ENCODE results near the gene CH25H. TPM values are rescaled to one million over a fixed set of nuclear protein-coding genes. Genes with fewer than 3 reads are reported as not detected.
A peak's percentile ranks its signal among the peaks of the same experiment; 100 is the strongest.

The CH25H gene
- total and polyA plus RNA-seq, 12 donors = 0.80 to 16.3 (median 4.9) TPM; not detected in 1

DNA sequence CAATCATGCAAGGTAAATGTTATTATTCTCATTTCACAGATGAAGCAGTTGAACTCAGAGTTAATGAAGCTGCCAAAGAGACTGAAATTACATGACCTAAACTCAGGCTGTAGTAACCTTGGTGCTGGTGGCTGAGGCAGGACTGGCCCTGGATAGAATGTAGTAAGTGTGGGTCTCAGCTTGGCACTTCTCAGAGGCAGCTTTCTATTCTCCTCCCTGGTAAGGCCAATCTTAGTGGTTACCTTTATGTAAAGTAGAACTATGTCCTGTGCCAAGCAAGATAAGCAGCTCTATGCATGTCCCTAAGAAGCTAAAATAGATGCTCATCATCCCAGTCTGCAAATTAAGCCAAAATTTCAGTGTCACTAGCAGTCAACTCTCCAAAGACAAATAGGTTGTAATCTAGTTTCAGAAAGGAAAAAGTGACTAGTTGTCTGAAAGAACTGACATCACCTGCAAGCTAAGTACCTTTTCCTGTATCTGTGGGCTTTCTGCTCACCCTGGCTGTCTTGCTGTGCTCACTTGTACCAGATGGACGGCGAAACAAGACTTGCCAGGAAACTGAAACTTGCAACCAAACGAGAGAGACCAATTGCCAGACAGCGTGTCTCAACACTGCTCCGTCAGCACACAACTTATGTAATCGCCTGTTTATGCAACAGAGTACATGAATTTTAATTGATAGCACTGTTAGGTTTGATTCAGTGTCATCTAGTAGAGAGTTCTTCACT lies 43.7 kb downstream of the CH25H start:
- peak overlapping the region in 2 of 5 donors; percentile 32 to 77 for H3K27ac ChIP-seq
- DNase-seq = peak; percentile 20 to 66 (median 35)
- WGBS, 4 donors = 54 to 70% (median 63%) methylated on average over 6 of the region's 6 CpGs
- no peak for TF ChIP-seq CTCF (IDR thresholded peaks at IDR 0.05)
- no peak overlapping the region for H3K4me3 ChIP-seq
- H3K27me3 ChIP-seq = peaks cover 7% of the 10 kb centered on the region
- no peaks in the 10 kb centered on the region for H3K9me3 ChIP-seq (replicated peaks in 1 of 3)
- no peaks in the 10 kb centered on the region for H3K4me1 ChIP-seq (replicated peaks in 1 of 2)
- no peaks in the 10 kb centered on the region for H3K36me3 ChIP-seq (replicated peaks in 1 of 2)
- intact Hi-C loops (cut with DNase I) = no loop called here

GRCh38 chr10:89162596-89162995 lies 44.5 kb downstream of the CH25H start:
- Histone ChIP-seq H3K4me1 (replicated peaks in 1 of 2) (no peaks in the 10 kb centered on the region), H3K27me3 (peaks cover 7% of the 10 kb centered on the region), H3K27ac (no peak overlapping the region), H3K36me3 (replicated peaks in 1 of 2) (no peaks in the 10 kb centered on the region), H3K9me3 (replicated peaks in 1 of 3) (no peaks in the 10 kb centered on the region), H3K4me3 (no peak overlapping the region)
- no peak for TF ChIP-seq CTCF (IDR thresholded peaks at IDR 0.05)
- no peak for TF ChIP-seq POLR2A (IDR thresholded peaks at IDR 0.05)
- DNase-seq = no peak
- intact Hi-C loops (cut with DNase I) = no loop called here

DNA sequence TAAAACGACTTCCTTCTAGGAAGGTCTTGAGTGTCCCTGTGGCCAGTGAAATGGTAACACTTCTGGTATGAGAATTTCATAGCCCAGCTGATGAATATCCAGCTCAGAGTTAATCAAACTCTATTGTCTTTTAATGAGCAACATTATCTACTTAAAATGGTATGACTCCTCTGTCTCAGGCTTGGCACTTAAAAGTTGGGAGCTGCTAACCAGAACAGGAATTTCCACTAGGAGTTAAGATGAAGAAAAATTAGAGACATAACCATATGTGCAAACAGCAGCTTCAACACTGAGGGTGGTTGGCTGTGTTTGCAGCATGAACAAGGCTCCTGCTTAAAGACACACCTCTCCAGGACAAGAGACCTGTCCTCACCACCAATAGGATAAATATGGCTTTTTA lies 46.8 kb downstream of the CH25H start:
- no peak for DNase-seq
- no peak for TF ChIP-seq CTCF (IDR thresholded peaks at IDR 0.05)
- TF ChIP-seq POLR2A (IDR thresholded peaks at IDR 0.05) = no peak
- intact Hi-C loops (cut with DNase I) = no loop called here
- Histone ChIP-seq H3K4me1 (replicated peaks in 1 of 2) (no peaks in the 10 kb centered on the region), H3K27ac (no peak overlapping the region), H3K4me3 (no peak overlapping the region), H3K9me3 (replicated peaks in 1 of 3) (no peaks in the 10 kb centered on the region), H3K27me3 (no peaks in the 10 kb centered on the region), H3K36me3 (replicated peaks in 1 of 2) (no peaks in the 10 kb centered on the region)
- WGBS, 4 donors = 85 to 96% (median 92%) methylated on average over 1 of the region's 1 CpG

- TF ChIP-seq POLR2A (IDR thresholded peaks at IDR 0.05) (no peak), CTCF (IDR thresholded peaks at IDR 0.05) (no peak)
- Histone ChIP-seq H3K4me3 (no peak overlapping the region), H3K36me3 (replicated peaks in 1 of 2) (no peaks in the 10 kb centered on the region), H3K4me1 (replicated peaks in 1 of 2) (no peaks in the 10 kb centered on the region), H3K9me3 (replicated peaks in 1 of 3) (no peaks in the 10 kb centered on the region), H3K27me3 (no peaks in the 10 kb centered on the region), H3K27ac (no peak overlapping the region)
- no peak for DNase-seq
- intact Hi-C loops (cut with DNase I) = no loop called here
- 94 to 98% (median 96%) methylated on average over 1 of the region's 1 CpG for WGBS, 4 donors
Observed at GRCh38 chr10:89159761-89160160, 47.4 kb downstream of the CH25H start.
